GM12864 (cell line): ENCODE measurements around the gene UBAC2.
A peak's percentile ranks its signal among the peaks of the same experiment; 100 is the strongest.

Experiments used
- DNase-seq: peaks from one replicate; pipeline ENCODE4 v3.0.0-alpha.2; 2011; ENCODE audit warnings: low read depth
- H3K4me3 ChIP-seq: 2 replicates; pipeline ENCODE4 v1.5.1; 2011; ENCODE audit warnings: mild to moderate bottlenecking, low read depth, low read length, control low read depth
- TF ChIP-seq, protein P1 (sequence below): IDR thresholded peaks from 2 replicates; pipeline ENCODE4 v1.5.1; 2011; ENCODE audit warnings: low read depth, mild to moderate bottlenecking, moderate library complexity, low read length, control low read depth, inconsistent platforms; ENCODE audit errors: missing control alignments

The UBAC2 gene

DNA sequence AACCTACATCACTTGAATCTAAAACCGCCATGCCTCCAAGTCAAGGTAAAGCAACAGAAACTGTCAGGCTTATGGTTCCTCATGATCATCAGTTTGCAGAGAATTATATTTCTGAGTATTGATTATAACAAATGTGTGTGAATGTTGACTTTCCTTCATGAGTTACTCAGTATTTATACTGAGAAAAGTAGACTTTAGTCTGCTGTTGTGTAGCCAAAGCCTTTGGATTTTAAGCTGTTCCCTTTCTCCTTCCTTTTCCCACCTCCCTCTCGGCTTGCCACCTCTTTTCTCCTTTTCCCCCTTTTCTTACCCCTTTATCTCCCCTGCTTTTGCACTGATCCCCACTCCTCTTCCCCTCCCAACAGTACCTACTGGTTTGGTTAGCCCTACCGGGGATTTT, 78.2 kb downstream of the UBAC2 start:
- DNase-seq = no peak
- H3K4me3 ChIP-seq = no peak overlapping the region
- TF ChIP-seq, protein P1, sequence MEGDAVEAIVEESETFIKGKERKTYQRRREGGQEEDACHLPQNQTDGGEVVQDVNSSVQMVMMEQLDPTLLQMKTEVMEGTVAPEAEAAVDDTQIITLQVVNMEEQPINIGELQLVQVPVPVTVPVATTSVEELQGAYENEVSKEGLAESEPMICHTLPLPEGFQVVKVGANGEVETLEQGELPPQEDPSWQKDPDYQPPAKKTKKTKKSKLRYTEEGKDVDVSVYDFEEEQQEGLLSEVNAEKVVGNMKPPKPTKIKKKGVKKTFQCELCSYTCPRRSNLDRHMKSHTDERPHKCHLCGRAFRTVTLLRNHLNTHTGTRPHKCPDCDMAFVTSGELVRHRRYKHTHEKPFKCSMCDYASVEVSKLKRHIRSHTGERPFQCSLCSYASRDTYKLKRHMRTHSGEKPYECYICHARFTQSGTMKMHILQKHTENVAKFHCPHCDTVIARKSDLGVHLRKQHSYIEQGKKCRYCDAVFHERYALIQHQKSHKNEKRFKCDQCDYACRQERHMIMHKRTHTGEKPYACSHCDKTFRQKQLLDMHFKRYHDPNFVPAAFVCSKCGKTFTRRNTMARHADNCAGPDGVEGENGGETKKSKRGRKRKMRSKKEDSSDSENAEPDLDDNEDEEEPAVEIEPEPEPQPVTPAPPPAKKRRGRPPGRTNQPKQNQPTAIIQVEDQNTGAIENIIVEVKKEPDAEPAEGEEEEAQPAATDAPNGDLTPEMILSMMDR = no peak

DNA sequence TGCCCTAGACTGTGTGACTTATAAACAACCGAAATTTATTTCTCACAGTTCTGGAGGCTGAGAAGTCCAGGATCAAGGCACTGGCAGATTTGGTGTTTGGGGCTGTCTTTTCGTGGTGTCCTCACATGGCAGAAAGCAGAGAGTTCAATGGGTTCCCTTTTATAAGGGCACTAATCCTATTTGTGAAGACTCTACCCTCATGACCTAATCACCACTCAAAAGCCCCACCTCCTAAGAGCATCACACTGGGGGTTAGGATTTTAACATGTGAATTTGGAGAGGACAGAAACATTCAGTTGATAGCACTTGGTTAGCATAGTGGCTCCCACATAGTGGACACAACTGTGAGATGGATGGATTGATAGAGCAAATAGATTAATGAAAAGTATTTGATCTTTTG, 79.0 kb downstream of the UBAC2 start:
- TF ChIP-seq, protein P1 = no peak
- H3K4me3 ChIP-seq = no peak overlapping the region
- no peak for DNase-seq

DNA sequence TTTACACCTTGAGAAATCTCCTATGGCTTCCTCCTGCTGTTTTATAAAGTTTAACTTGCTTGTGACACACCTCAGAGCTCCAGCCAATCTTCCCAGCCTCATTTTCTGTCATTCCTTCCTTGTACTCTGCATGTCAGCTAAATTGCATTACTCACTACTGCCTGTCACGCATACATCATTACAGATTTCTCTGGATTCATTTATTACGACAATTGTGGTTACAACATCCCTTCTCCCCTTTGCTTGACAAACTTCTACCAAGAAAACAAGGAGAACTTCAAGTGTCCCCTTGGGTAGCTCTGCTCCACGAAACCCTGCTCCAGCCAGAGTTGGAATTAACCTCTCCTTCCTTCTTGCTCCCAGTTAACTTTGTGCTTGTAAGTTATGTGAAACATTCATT, 79.5 kb downstream of the UBAC2 start:
- TF ChIP-seq, protein P1 = no peak
- DNase-seq = no peak
- no peak overlapping the region for H3K4me3 ChIP-seq

DNA sequence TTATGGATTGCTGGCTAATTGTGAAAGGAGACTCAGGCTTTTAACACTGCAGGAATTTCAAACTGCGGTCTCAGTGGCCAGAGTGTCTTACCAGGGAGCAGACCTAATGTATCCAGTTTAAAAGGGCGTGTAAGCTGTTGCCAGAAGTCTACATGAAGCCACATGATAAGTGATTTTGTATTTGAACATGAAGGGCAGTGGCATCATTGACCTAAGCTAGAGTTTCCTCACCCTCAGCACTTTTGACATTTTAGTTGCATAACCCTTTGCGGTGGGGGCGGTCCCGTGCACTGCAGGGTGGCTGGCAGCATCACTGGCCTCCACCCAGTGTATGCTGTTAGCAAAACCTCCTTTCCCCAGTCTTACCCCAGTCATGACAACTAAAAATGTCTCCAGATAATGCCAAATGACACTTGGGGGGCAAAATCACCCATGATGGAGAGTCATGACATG, 81.2 kb downstream of the UBAC2 start:
- TF ChIP-seq, protein P1 = no peak
- peak; percentile 51 for DNase-seq
- H3K4me3 ChIP-seq = no peak overlapping the region; the same call in 1 of the 2 replicates

DNA sequence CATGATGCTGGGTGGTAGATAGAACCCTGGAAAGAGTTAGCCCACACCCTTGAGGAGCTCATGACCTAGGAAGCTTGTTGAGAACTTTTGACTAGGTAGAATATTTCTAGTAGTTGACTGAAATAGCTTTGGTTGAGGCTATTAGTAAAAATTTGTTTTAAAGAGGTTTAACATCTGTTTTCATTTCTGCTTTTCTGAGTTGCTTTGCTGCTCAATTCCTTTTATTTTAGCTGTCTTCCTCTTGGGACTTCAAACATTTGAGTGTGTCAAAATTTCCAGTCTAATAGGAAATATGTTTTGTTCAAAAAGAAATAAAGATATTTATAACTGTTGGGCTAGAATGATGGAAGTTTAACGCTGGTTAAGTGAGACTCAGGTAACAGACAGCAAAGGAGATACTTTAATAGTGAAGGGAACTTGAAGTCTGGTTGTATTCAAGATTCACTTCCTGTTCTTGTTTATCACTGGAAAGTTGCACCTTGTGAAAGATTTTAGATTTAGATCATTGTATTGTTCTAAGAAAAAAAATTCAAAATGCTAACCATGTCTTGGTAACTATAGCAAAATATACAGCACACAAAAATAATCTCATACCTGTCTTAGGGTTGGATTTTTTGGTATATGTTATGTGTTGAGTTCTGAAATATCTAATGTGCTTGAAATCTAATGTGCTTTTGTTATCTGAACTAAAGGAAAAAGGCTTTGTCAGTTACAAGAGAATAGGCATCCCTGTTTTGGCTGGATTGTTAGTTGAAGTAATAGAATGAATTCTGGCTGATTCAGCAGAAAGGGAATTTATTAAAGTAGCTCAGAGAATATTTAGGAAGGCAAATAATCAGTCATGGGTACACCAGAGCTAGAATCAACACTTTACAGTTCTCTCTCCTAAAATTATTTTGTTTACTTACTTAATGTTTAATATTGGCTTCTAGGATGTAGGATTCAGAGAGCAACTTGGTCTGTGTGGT, 81.9 kb downstream of the UBAC2 start:
- H3K4me3 ChIP-seq = no peak overlapping the region; the same call in 1 of the 2 replicates
- no peak for DNase-seq
- TF ChIP-seq, protein P1 = no peak

DNA sequence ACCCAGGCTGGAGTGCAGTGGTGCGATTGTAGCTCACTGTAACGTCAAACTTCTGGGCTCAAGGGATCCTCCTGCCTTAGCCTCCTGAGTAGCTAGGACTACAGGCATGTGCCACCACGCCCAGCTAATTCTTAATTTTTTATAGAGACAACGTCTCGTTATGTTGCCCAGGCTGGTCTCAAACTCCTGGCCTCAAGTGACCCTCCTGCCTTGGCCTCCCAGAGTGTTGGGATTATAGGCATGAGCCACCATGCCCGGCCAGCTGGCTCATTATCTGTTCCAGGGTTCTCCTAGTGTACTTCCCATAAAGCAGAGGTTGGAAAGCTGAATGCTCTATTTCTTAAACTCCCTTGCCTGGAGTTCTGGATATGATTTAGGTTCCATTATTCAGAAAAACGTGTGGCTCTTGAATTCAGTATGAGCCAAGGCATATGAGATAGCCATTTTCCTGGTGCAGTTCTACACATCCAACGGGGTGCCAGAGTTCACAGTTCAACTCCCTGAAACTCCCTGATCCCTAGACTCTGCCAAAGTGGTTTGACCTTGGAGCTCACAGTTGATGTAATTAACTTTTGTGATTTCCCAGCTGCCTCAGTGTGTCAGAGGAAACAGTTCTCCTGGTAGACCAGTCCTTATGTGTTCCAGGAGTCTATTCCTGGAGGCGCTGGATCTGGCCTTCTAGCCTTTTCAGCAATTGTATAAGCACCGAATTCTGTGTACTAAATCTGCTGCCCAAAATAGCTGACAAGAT, 85.0 kb downstream of the UBAC2 start:
- TF ChIP-seq, protein P1 = no peak
- H3K4me3 ChIP-seq = no peak overlapping the region
- DNase-seq = no peak
